GM18526 (cell line): ENCODE data around the gene SERPINE2.

Source experiments
- POLR2A ChIP-seq: IDR thresholded peaks from 3 replicates; pipeline ENCODE4 v1.6.1; 2011; ENCODE audit not compliant: insufficient read length; ENCODE audit errors: extremely low read depth

The SERPINE2 gene

GRCh38 chr2:223928113-223929006 is 110.7 kb downstream of the SERPINE2 start:
- no peak for TF ChIP-seq POLR2A

GRCh38 chr2:223925106-223925505 is 114.0 kb downstream of the SERPINE2 start:
- TF ChIP-seq POLR2A = no peak
